Measurements from ENCODE around the gene ATP6AP1.

The ATP6AP1 gene

DNA sequence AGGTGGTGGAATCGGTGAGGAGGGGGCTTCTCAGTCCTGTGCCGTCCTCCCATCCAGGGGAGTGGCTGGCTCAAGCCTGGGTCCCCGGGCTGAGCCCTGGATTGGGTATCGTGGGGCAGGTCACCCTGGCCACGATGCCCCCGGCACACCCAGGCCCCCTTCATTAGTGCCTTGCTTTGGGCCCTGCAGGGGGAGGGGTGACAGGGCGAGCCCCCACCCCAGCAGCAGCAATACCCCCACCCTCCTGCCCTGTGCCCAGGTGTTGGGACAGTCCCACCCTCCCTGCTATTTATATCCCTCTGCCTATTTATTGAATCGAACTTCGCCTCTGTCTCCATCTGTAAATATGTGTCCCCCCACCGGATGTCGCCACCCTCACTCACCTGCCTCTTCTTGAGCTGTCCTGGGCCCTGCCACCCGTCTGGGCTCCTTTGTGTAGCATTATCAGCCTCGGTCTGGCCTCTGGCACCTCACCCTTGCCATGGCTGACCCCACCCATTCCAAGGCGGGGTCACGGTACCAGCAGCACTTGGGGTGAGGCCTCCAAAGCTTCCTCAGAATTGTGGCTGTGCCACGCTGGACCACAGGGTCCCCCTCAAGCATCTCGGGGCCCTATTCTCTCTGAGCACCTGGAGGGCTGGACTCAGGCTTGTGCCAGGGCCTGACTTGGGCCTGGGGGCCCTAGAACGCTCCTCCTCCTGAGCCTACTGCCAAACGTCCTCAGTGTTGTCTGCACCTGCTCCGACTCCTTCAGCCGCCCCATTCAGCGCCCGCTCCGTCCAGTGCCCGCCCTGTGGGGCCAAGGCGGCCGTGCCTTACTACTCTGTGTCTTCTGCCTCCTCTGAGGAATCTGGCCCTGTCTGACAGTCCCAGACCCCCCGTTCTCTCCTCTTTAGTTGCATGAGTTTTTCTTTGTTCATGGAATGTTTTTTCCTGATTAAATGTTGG is 44.5 kb downstream of the ATP6AP1 start:
- DNase-seq, result no peak

DNA sequence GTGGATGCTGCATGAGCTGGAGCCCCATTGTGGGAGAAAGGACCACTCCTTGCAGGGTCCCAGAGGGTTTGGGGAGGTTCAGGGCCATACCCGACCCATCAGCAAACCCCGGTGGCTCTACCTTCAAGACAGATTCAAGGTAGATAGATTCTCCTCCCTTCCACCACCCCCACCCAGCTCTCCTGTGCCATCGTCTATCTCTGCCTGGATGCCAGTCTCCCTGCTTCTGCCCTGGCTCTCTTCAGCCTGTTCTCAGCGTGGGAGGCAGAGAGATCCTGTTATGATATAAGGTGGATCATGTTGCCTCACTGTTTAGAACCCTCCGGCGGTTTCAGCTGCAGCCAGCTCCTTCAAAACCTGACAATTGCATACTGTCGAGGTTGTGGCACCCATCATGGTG is 45.2 kb downstream of the ATP6AP1 start:
- no peak for DNase-seq

GRCh38 chrX:154476821-154477220 is 48.3 kb downstream of the ATP6AP1 start:
- DNase-seq, result no peak

DNA sequence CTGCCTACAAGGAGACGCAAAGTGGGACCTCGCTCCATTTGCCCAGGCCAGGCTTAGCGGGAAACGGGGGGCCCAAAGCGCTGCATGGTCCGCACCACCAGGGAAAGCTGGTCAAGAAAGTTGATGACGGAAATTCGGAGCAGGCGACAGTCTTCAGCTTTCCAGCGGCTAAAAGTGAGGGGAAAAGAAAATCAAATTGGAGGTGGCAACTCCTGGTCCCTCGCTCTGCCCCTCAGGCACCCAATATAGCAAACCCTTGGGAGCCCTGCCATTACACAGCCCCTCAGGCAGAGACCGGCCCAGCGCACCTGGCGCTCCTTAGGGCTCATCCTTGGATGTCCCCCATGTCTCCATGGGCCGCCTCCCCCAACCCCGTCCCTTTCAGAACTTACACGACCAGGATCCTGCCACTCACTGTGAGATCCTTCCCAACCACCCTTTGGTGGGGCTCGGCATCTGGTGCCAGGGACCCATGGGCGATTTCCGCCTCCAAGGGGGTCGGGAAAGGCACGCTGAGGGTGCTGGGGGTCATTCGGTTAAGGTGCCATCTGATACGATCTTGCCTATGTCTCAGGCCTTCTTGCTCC is 49.5 kb downstream of the ATP6AP1 start:
- peak; percentile 13 for DNase-seq

GRCh38 chrX:154478728-154479622 is 50.5 kb downstream of the ATP6AP1 start, which contains the start of gene LAGE3:
TSS of gene LAGE3 (minus strand) at chrX:154479281. CDS start at chrX:154478915, 366 bp downstream.
- DNase-seq, result peak; percentile 80

DNA sequence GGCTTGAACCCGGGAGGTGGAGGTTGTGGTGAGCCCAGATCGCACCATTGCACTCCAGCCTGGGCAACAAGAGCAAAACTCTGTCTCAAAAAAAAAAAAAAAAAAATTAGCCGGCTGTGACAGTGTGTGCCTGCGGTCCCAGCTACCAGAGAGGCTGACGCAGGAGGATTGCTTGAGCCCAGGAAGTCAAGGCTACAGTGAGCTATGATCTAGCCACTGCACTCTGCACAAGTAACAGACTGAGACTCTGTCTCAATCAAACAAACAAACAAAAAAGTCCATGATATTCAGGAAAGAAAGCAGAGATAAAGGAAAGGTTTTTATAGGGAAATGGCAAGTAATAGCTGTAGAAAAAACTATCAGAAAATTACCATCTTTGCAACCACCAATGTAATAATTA is 52.7 kb downstream of the ATP6AP1 start:
- no peak for DNase-seq

- no peak for DNase-seq
Observed at GRCh38 chrX:154481911-154482601, 53.6 kb downstream of the ATP6AP1 start.

GRCh38 chrX:154482786-154483185 is 54.3 kb downstream of the ATP6AP1 start:
- DNase-seq, result no peak

- DNase-seq, result no peak
Observed at GRCh38 chrX:154483325-154483724, 54.8 kb downstream of the ATP6AP1 start.

- DNase-seq, result no peak
Observed at GRCh38 chrX:154484255-154485149, 56.0 kb downstream of the ATP6AP1 start.

DNA sequence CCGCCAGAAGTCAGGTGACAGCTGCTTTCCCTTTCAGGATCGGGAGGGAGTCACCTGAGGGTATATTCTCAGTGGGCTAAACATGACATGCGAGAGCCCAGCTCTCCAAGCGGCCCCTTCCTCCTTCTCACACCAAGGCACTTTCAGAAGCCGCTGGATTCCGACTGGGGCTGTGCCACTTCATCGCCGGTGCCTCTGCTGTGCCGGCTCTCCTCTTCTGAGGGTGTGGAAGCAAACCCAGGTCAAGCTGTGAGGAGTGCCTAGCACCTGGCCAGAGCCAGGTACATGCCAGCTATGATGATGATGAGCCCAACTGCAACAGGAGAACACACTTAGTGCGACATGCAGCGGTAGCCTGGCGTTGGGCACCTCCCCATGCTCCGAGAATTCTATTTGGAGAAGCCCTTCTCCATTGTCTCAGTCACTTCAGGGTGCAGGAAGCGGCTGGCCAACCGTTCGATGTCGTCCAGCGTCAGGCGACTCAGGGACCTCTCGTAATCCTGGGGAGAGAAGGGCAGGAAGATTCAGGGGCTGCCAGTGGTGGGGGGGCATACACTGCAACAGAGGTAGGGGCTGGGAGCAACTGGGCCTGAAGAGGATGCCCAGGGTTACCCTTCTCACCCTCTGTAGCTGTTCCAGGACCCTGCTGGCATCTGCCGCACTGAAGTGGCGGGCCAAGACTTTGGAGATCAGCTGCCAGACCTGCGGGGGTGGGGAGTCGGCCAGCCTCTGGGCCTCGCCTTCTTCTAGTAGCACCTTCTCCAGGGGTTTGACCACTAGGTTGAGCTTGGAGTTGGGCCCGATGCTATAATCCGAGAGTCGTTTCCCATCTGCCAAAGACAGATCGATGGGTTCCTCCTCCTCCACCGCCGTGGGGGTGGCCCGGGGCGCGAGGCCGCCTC is 56.9 kb downstream of the ATP6AP1 start:
- peak; percentile 17 for DNase-seq

DNA sequence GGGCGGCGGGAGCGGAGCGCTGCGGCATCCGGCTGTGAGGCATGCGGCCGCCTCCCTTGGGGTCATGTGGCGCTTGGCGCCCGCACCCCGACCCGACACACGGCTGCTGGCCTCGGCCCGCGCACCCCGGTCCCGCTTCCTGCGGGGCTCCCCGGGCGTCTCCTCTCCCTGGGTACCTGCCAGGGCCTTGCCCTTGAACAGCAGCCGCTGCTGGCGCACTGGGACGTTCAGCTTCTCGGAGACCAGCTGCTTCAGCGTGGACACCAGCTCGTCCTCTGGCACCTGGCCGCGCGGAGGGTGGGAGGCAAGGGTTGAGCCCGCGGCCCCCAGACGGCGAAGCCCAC is 57.5 kb downstream of the ATP6AP1 start:
- peak; percentile 19 for DNase-seq

All from NCI-H1105 treated with DMSO at 0.1 percent for 48 hours (cell line).